Measurements from ENCODE around the gene POLRMT.

The POLRMT gene

DNA sequence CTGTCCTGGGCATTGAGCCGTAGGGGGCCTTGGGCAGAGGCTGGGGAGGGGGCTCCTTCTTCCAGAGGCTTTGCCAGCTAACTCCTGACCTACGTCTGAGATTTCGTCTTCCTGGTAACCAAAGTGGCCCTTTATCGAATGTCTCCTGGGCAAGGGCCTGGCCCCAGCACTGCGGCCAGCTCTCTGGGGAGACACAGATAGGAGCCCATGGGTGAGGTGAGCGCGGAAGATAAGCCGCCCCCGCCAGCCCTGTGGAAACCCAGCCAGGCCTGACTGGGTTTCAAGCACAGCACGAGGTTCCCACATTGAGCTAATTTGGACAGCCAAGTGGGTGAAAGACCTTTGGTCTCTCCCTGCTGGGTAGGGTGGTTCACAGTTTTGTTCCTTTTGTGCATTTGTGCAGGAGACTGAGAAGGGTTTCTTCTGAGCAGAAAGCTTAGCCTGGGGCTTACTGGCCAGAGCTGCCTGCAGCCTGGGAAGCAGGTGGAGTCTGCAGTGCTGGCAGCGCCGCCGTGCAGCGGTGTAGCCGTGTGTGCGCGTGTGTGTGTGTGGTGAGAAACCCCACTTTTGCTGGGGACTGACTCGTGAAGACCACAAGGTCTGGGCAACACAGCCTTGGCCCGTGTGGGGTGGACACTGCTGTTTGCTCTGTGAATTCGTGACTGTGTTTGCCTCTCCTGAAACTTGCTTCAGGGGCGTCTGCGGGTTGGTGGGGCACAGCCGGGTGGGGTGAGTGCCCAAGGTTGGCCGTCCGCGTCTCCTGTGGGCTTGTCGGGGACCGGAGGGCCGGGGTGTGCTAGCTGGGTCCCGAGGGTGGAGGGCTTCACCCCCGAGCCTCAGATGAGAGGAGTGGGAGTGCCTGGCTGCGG is 58.4 kb downstream of the POLRMT start:
- TF ChIP-seq, protein P1, sequence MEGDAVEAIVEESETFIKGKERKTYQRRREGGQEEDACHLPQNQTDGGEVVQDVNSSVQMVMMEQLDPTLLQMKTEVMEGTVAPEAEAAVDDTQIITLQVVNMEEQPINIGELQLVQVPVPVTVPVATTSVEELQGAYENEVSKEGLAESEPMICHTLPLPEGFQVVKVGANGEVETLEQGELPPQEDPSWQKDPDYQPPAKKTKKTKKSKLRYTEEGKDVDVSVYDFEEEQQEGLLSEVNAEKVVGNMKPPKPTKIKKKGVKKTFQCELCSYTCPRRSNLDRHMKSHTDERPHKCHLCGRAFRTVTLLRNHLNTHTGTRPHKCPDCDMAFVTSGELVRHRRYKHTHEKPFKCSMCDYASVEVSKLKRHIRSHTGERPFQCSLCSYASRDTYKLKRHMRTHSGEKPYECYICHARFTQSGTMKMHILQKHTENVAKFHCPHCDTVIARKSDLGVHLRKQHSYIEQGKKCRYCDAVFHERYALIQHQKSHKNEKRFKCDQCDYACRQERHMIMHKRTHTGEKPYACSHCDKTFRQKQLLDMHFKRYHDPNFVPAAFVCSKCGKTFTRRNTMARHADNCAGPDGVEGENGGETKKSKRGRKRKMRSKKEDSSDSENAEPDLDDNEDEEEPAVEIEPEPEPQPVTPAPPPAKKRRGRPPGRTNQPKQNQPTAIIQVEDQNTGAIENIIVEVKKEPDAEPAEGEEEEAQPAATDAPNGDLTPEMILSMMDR (conservative IDR thresholded peaks at IDR 0.05; ENCODE audit: low read length) = no peak
- DNase-seq (ENCODE audit: low read depth) = no peak
- H3K4me3 ChIP-seq (ENCODE audit: low read length) = peak overlapping the region; percentile 40

DNA sequence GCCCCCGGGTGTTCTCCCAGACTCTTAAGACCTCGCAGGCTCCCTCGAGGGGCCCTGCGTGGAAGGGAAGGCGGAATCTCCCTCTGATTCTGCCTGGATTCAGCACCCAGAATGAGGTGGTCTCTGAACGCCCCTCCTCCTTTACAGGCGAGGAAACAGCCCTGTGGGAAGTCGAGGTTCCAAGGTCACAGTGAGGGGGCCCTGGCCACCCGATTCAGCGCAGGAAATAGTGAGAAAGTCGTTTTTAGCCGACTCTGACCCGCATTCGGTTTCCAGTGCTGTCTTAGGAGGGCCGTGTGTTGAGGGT is 59.9 kb downstream of the POLRMT start:
- H3K4me3 ChIP-seq (ENCODE audit: low read length) = peak overlapping the region; percentile 91
- TF ChIP-seq, protein P1 (conservative IDR thresholded peaks at IDR 0.05; ENCODE audit: low read length) = no peak
- no peak for DNase-seq (ENCODE audit: low read depth)

DNA sequence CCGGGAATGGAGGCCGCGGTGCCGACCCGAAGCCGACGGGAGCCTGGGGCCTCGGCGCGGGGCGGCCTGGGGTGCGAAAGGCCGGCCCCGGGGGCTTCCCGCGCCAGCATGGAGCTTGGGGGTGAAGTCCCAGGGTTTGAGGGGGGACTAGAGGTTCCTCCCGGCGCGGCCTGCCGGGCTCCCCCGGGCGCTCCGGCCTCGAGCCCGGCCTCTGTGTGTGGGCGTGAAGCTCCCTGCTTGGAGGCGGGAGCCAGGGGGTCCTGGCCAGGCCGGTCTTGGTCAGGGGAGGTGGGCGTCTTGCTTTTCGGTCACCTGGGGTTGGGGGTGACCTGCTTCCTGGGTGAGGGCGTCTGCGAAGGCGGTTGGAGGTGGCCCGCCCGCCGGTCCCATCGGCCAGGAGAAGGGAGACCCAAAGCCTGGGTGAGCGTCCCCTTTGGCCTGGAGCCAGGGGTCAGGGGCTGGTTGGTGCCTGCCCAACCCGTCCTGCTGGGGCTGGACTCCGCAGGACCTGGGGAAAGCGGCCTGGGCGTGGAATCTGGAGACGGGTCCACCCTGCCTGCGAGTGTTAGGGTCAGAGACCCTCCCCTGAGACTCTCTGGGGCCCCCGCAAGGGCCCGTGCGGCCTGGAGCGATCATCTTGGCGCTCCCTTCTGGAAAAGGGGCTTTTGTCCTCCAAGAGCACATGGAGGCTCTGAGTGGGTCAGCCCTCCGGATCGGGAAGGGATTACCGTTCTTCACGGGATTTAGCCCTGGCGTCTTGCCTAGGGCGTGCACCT is 60.4 kb downstream of the POLRMT start:
- peak; percentile 52 for DNase-seq (ENCODE audit: low read depth)
- TF ChIP-seq, protein P1 (conservative IDR thresholded peaks at IDR 0.05; ENCODE audit: low read length) = no peak
- peak overlapping the region; percentile 91 for H3K4me3 ChIP-seq (ENCODE audit: low read length)

DNA sequence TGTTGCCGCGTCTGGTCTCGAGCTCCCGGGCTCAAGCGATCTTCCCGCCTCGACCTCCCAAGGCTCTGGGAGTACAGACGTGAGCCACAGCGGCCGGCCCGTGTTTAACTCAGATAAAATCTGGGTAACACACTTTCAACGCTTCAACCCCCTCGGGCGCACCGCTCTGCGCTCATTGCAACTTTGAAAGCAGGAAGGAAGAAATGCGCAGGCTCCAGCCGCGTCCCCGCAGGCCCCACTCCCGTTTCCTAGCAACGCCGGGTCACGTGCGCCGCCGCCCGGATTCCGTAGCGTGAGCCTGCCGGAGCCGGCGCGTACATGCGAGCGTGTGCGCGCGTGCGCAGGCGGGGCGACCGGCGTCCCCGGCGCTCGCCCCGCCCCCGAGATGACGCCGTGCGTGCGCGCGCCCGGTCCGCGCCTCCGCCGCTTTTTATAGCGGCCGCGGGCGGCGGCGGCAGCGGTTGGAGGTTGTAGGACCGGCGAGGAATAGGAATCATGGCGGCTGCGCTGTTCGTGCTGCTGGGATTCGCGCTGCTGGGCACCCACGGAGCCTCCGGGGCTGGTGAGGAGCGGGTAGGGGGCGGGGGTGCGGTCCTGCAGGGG is 61.1 kb downstream of the POLRMT start, which contains the start of gene BSG:
Gene BSG (plus strand): TSS at position 457 of the 603 bp plus-strand sequence. CDS start 39 bp downstream, at position 496.
- DNase-seq (ENCODE audit: low read depth) = peak; percentile 96
- TF ChIP-seq, protein P1 (conservative IDR thresholded peaks at IDR 0.05; ENCODE audit: low read length) = no peak
- peak within 1 kb of the TSS; percentile 91 for H3K4me3 ChIP-seq (ENCODE audit: low read length)

DNA sequence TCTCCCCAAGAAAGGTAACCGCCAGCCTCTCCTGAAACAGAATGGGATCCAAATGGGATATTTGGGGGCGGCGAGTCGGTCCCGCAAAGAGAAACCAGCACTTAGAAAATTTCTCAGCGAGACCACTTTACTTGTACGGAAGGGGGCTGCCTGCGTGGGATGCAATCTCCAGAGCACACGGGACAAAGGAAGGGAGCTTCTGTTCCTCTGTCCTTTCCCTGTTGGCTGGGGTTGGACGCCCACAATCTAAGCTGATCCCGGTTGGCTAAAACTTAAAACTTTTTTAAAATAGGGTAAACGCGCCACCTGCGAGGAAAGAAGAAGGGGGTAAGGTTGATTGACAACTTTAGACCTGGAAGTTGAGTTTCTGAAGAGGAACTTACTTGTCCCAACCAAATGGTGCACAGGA is 61.8 kb downstream of the POLRMT start:
- no peak for DNase-seq (ENCODE audit: low read depth)
- TF ChIP-seq, protein P1 (conservative IDR thresholded peaks at IDR 0.05; ENCODE audit: low read length) = no peak
- H3K4me3 ChIP-seq (ENCODE audit: low read length) = peak overlapping the region; percentile 65

DNA sequence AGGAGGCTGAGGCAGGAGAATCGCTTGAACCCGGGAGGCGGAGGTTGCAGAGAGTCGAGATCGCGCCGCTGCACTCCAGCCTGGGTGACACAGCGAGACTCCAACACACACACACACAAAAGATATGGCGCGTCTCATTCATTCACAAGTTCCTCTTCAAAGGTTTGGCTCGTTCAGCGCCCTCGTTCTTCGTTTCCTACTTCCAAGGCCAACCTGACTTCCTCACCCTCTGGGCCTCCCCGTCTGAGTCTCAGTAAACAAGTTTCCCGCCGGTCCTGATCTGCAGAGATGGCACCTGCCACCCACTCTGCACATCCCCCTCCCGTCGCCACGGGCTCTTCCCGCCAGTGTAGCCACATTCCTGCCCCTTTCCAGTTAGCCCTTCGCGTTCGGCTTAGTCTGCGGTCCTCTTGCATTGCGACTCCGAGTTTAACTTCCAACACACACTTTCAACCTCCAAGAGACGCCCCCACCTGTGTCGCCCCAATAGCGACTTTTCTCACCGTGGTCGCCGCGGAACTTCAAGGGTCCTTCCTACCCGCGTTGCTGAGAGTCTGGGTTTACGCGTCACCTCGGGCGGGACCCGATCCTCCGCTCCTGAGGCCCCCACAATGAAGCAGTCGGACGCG is 62.3 kb downstream of the POLRMT start:
- H3K4me3 ChIP-seq (ENCODE audit: low read length) = peak overlapping the region; percentile 65
- TF ChIP-seq, protein P1 (conservative IDR thresholded peaks at IDR 0.05; ENCODE audit: low read length) = no peak
- no peak for DNase-seq (ENCODE audit: low read depth)

All from AG10803 (cell line).